D721Med (cell line): ENCODE measurements around the gene DICER1.
"Not testable (repeated sequence)": the region's sequence is repeated elsewhere in the genome, so short reads cannot be mapped to it uniquely, and the experiment has no call there.

Source experiments
- DNase-seq: peaks from one replicate; pipeline ENCODE4 v3.0.0; 2011; ENCODE audit warnings: low spot score; ENCODE audit not compliant: insufficient read length
- FAIRE-seq: peaks from 2 replicates; lab custom pipeline; 2011; peaks lifted over from hg19 to GRCh38; lab: Jason Lieb, UNC
- TF ChIP-seq, protein P1 (sequence below): IDR thresholded peaks from 2 replicates; pipeline ENCODE4 v1.5.1; 2012; ENCODE audit warnings: mild to moderate bottlenecking, control low read depth; ENCODE audit not compliant: insufficient read depth; ENCODE audit errors: missing control alignments

DICER1 gene

DNA sequence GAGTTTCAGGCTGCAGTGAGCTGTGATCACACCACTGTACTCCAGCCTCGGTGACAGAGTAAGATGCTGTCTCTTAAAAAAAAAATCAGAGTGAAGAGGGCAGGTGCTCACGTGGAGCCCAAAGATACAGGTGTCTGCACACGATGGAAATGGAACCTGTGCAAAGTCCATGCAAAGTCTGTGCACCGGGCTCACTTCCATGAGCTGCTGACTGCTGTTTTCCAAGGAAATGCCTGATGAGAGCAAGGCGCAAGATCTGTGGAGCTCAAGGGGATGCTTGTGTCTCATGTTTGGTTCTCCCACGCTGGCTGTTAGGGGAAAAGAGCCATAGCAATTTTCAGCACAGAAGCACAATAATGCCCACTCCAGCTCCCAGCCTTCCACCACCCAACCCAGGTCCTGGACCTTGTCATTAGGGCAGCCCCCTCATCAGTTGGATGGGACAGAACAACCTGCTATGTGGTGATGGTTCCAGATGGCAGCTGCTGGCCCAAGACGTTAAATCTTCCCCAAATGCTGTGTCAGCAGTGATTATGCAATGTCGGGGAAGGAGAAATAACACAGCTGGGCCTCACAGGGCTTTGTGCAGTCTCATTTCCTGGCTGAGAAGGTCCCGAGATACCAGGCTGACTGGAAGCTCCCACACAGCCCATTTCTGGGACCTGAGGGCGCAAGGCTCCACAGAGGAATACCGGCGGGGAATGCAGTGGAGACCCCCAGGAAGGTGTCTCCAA is 27.9 kb upstream of the DICER1 start:
- TF ChIP-seq, protein P1, sequence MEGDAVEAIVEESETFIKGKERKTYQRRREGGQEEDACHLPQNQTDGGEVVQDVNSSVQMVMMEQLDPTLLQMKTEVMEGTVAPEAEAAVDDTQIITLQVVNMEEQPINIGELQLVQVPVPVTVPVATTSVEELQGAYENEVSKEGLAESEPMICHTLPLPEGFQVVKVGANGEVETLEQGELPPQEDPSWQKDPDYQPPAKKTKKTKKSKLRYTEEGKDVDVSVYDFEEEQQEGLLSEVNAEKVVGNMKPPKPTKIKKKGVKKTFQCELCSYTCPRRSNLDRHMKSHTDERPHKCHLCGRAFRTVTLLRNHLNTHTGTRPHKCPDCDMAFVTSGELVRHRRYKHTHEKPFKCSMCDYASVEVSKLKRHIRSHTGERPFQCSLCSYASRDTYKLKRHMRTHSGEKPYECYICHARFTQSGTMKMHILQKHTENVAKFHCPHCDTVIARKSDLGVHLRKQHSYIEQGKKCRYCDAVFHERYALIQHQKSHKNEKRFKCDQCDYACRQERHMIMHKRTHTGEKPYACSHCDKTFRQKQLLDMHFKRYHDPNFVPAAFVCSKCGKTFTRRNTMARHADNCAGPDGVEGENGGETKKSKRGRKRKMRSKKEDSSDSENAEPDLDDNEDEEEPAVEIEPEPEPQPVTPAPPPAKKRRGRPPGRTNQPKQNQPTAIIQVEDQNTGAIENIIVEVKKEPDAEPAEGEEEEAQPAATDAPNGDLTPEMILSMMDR, result no peak
- DNase-seq (no peak), FAIRE-seq (no peak)

DNA sequence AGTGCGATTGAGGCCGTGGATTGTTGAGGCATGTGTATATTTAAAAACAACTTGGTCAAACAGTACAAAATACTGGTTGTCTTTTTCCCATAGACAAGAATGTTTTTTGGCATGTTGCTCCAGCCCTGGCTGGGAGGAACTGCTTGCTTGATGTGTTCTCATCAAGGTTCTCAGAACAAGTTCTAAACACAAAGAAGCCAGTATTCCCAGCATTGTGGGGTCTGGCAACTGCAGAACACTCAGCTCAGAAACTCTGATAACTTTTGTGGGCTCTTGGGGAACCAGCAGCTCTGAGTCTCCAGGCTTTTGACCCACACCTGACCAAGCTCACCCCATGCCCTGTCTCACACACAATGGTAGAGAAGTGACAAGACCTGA is 27.1 kb upstream of the DICER1 start:
- DNase-seq (no peak), FAIRE-seq (no peak)
- TF ChIP-seq, protein P1, result no peak

DNA sequence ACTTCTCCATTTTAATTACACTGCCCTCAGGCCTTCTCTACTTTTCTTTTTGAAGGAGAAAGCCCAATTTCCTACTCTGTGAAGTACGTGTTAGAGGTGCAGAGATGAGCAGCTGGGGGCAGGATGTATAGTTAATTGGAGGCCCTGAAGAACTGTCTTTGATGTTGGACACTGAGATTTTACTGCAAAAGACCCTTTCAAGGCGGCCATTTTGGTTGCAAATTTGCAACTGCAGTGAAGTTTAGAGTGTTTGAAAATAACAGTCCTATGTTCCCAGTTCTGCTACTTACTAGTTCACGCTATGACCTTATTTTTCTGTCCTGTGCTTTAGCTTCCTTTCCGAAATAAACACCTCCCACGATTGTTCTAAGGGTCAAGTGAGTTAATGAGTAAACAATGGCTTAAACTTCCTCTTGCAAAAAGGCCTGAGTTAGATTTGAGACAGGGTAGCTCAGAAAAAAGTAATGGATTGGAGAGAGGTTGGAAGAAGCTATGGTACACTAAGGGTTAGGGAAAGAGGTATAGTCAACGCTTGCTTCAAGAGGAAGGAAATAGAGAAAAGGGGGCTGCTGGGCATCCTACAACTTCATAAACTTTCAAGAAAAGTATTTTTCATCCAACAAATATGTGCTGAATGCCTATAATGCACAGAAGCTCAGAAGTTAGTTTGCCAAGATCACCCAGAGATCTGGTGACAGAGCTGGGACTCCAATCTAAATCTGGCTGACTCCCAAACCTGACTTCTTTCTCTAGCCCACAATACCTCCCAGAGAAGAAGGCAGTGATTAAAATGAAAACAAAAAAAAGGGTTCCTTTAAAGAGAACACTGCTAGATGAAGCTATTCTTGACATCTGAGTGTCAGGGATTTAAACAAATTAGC is 26.4 kb upstream of the DICER1 start:
- no peak for DNase-seq
- FAIRE-seq, result no peak
- TF ChIP-seq, protein P1, result no peak

DNA sequence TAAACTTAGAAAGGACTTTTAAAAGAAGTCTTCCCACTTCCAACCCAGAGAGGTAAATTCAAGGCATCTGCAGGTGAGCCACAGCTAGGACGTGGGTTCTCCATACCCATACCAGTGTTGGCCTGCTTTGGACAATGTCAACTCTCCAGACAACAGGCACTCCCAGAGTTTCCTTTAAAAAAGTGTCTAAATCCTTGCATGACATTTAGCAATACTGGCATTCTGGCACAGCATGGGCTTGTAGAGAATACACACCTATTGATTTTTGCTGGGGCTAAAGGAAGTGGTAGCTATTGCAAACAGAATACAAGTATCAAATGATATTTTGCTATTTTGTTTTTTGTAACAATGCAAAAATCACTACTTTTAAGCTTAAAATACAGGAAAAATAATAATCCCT is 25.8 kb upstream of the DICER1 start:
- DNase-seq (no peak), FAIRE-seq (no peak)
- TF ChIP-seq, protein P1, result no peak

DNA sequence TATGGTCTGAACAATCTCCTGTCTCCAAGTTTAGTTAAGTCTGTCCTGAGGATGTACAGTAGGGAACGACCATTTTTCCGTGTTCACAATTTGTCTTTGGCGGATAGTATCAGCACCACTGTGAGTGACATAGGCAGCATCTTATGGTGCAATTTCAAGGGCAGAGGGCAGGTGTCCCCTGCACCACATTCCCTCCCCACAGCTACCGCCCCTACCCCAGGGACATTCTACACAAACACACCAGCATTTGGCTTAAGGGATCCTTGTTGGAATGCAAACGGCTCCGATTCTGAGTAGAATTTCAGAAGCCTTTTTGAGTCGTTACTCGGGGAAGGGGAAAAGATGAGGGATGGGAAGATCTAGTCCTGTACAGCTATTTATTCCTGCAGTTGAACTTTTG is 25.1 kb upstream of the DICER1 start:
- TF ChIP-seq, protein P1, result no peak
- FAIRE-seq, result no peak
- no peak for DNase-seq

DNA sequence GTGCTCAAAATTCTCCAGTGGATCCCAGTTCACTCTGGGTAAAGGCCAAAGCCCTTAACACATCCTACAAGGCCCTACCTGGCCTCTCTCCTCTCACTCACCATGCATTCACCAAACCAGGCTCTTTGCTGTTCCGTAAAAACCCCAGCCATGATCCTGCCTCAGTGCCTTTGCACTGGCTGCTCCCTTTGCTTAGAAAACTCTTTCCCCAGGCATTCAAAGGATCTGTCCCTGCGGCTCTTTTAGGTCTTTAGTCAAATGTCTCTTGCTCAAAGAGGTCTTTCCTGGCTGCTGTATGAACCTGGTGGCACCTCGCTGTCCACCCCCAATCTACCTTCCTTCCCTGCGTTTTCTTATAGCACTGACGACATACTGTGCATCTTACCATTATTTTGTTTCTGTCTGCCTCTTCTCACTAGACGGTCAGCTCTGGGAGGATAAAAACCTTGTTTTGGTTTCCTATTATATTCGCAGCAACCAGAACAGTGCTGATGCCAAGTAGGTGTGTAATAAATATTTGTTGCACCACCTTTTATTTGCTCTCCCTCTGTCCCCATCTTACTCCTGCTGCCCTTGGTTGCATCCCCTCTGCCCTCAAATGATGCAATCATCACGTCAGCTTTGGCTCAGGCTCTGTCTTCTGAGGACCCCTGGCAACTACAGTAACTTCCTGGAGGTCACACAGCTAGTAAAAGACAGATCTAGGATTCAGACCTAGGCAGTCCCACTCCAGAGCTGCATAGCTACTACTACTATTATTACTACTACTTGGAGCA is 23.8 kb upstream of the DICER1 start:
- FAIRE-seq (no peak), DNase-seq (no peak)
- TF ChIP-seq, protein P1, result no peak

DNA sequence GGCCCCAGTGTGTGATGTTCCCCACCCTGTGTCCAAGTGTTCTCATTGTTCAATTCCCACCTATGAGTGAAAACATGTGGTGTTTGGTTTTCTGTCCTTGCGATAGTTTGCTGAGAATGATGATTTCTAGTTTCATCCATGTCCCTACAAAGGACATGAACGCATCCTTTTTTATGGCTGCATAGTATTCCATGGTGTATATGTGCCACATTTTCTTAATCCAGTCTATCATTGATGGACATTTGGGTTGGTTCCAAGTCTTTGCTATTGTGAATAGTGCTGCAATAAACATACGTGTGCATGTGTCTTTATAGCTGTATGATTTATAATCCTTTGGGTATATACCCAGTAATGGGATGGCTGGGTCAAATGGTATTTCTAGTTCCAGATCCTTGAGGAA is 18.3 kb upstream of the DICER1 start:
- not testable (repeated sequence) for FAIRE-seq, DNase-seq
